Measurements from ENCODE around the gene CATSPERZ.

Gene CATSPERZ

GRCh38 chr11:64352995-64353714 lies 53.0 kb downstream of the CATSPERZ start:
- DNase-seq (ENCODE audit: extremely low spot score): no peak
- TF ChIP-seq LEF1 (IDR thresholded peaks at IDR 0.05; ENCODE audit: borderline replicate concordance) (no peak), TARDBP (IDR thresholded peaks at IDR 0.05) (no peak), FOXA1 (IDR thresholded peaks at IDR 0.05) (no peak), ELF4 (IDR thresholded peaks at IDR 0.05) (no peak), HDGF (IDR thresholded peaks at IDR 0.05; ENCODE audit: borderline replicate concordance) (no peak), ARNT (IDR thresholded peaks at IDR 0.05) (no peak), NFRKB (IDR thresholded peaks at IDR 0.05) (no peak), FOXM1 (IDR thresholded peaks at IDR 0.05; ENCODE audit: borderline replicate concordance) (no peak), SUZ12 (IDR thresholded peaks at IDR 0.05) (no peak), L3MBTL2 (conservative IDR thresholded peaks at IDR 0.05) (no peak), PKNOX1 (IDR thresholded peaks at IDR 0.05) (no peak), FOXK2 (IDR thresholded peaks at IDR 0.05) (no peak)
- POLR2A ChIA-PET: interaction anchor here (0.8 to 7.1 kb wide), 4 partner anchors 11 to 82 kb away, joined by 3 to 70 read pairs (median 18); partner anchors contain the start of genes PRDX5 and TRMT112
- CTCF ChIA-PET: interaction anchor here (2.2 to 5.6 kb wide), 2 partner anchors 11 to 35 kb away, joined by 7 to 33 read pairs; partner anchors contain the start of genes CCDC88B, PRDX5 and TRMT112

DNA sequence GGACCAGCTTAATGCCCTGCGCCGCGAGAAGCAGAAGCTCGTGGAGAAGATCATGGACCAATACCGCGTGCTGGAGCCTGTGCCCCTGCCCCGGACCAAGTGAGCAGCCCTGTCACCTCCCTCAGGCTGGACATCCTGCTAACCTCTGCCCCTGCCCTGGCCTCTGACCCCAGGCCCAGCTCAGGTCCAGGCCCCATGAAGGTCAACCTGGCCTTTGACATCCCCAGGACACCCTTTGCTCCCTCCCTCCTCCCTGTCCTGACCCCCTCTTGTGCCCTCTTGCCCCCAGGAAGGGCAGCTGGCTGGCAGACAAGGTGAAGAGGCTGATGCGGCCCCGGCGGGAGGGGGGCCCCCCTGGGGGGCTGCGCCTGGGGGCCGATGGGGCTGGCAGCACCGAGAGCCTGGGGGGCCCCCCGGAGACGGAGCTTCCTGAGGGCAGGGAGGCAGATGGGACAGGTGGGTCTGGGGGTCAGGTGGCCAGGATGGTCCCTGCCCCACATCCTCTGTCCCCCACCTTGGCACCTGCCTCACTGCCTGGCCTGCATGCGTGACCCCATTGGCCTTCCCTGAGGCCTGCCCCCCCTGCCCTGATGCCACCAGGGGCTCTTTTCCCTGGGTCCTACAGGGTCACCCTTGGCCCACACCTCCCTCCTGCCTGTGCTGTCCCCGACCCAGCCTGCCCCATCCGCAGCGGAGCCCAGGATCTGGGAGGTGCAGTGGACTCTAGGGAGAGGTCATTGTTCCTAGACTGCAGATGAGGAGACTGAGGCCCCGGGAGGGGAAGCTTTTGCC lies 53.8 kb downstream of the CATSPERZ start:
- no peak for DNase-seq (ENCODE audit: extremely low spot score)
- TF ChIP-seq LEF1 (IDR thresholded peaks at IDR 0.05; ENCODE audit: borderline replicate concordance) (no peak), ELF4 (IDR thresholded peaks at IDR 0.05) (no peak), BHLHE40 (IDR thresholded peaks at IDR 0.05; ENCODE audit: borderline replicate concordance) (no peak), FOXK2 (IDR thresholded peaks at IDR 0.05) (no peak), SUZ12 (IDR thresholded peaks at IDR 0.05) (no peak), ARNT (IDR thresholded peaks at IDR 0.05) (no peak), FOXM1 (IDR thresholded peaks at IDR 0.05; ENCODE audit: borderline replicate concordance) (no peak)
- ChIA-PET POLR2A (interaction anchor here (0.8 to 7.1 kb wide), 9 partner anchors 11 to 109 kb away, joined by 3 to 70 read pairs (median 4); partner anchors contain the start of genes ESRRA, PRDX5 and TRMT112), CTCF (interaction anchor here (0.9 to 5.6 kb wide), 11 partner anchors 8 to 335 kb away, joined by 3 to 38 read pairs (median 6); partner anchors contain the start of genes CCDC88B, ESRRA, PRDX5 and TRMT112)

Measured in HEK293T (cell line).